K562 (cell line): ENCODE data around the gene PINK1. TPM values are rescaled to one million over a fixed set of nuclear protein-coding genes. Genes with fewer than 3 reads are reported as not detected.
A peak's percentile ranks its signal among the peaks of the same experiment; 100 is the strongest.

Source experiments
- BMI1 ChIP-seq: fragments of 150-350 bp; IDR thresholded peaks from 2 replicates; pipeline ENCODE4 v1.6.1; 2014; ENCODE audit warnings: low read length
- EHMT2 ChIP-seq: fragments of 450-650 bp; IDR thresholded peaks from 2 replicates; pipeline ENCODE4 v1.6.1; 2018; ENCODE audit warnings: antibody characterized with exemption
- ETV5 ChIP-seq: sonication (generic); formaldehyde crosslinking; IDR thresholded peaks from 2 replicates; pipeline ENCODE4 v1.4.0; 2020; ENCODE audit warnings: low read depth, mild to moderate bottlenecking, missing genetic modification reagents
- GTF2B ChIP-seq: IDR thresholded peaks from 2 replicates; pipeline ENCODE4 v1.6.1; 2011; ENCODE audit not compliant: insufficient read length; ENCODE audit errors: extremely low read depth
- IRF2 ChIP-seq: sonication (generic); formaldehyde crosslinking; IDR thresholded peaks from 2 replicates; pipeline ENCODE4 v1.8.1; 2022; ENCODE audit warnings: mild to moderate bottlenecking, missing genetic modification reagents
- NCOA4 ChIP-seq: fragments of 450-650 bp; IDR thresholded peaks from 2 replicates; pipeline ENCODE4 v1.6.1; 2018; ENCODE audit warnings: mild to moderate bottlenecking; ENCODE audit not compliant: partially characterized antibody
- NFIC ChIP-seq: fragments of 450-650 bp; IDR thresholded peaks from 2 replicates; pipeline ENCODE4 v1.6.1; 2017; ENCODE audit warnings: mild to moderate bottlenecking, inconsistent platforms
- NR2F6 ChIP-seq: fragments of 450-650 bp; formaldehyde crosslinking; IDR thresholded peaks from 2 replicates; pipeline ENCODE4 v1.4.0; 2020; ENCODE audit warnings: mild to moderate bottlenecking
- PTTG1 ChIP-seq: fragments of 450-650 bp; IDR thresholded peaks from 2 replicates; pipeline ENCODE4 v1.6.1; 2016; ENCODE audit warnings: low read depth, mild to moderate bottlenecking, missing genetic modification characterization, missing compliant biosample characterization
- RB1 ChIP-seq: fragments of 450-650 bp; IDR thresholded peaks from 2 replicates; pipeline ENCODE4 v1.6.1; 2017; ENCODE audit warnings: low read depth, mild to moderate bottlenecking
- REST ChIP-seq, 2 experiments: fragments of 450-650 bp; formaldehyde crosslinking in 1 of 2; IDR thresholded peaks; 2 replicates each; pipeline versions ENCODE4 v1.4.0 to v1.6.1; 2014 to 2020; ENCODE audit warnings: mild to moderate bottlenecking in 2 of 2, borderline replicate concordance in 1 of 2, low read depth in 1 of 2
- SMARCA4 ChIP-seq: fragments of 450-650 bp; IDR thresholded peaks from 2 replicates; pipeline ENCODE4 v1.6.1; 2016
- SNIP1 ChIP-seq: fragments of 450-650 bp; IDR thresholded peaks from 2 replicates; pipeline ENCODE4 v1.7.1; 2017; ENCODE audit warnings: low read depth, mild to moderate bottlenecking
- TEAD2 ChIP-seq: fragments of 450-650 bp; IDR thresholded peaks from 2 replicates; pipeline ENCODE4 v1.6.1; 2016; ENCODE audit warnings: missing genetic modification characterization, control low read depth, missing compliant biosample characterization
- TEAD4 ChIP-seq, 2 experiments: sonication (generic) in 1 of 2; formaldehyde crosslinking in 1 of 2; IDR thresholded peaks; 2 replicates each; pipeline versions ENCODE4 v1.6.1 to v1.8.0; 2012 to 2022; ENCODE audit warnings: borderline replicate concordance in 1 of 2, inconsistent platforms in 1 of 2, low read length in 1 of 2, mild to moderate bottlenecking in 1 of 2, missing genetic modification reagents in 1 of 2
- XRCC4 ChIP-seq: IDR thresholded peaks from one replicate; pipeline ENCODE4 v1.6.1; 2011; ENCODE audit not compliant: insufficient read depth, insufficient read length; ENCODE audit errors: extremely low read depth
- ZBTB43 ChIP-seq: sonication (generic); formaldehyde crosslinking; IDR thresholded peaks from 2 replicates; pipeline ENCODE4 v1.8.0; 2023; ENCODE audit warnings: mild to moderate bottlenecking, missing genetic modification reagents
- ZC3H8 ChIP-seq: fragments of 450-650 bp; IDR thresholded peaks from 2 replicates; pipeline ENCODE4 v1.6.1; 2017
- ZNF507 ChIP-seq: conservative IDR thresholded peaks from 2 replicates; pipeline ENCODE4 v1.6.1; 2017; ENCODE audit warnings: missing genetic modification characterization, missing compliant biosample characterization
- polyA plus RNA-seq, 8 experiments: library from polyadenylated mRNA; depleted of rRNA in 4 of 8; stranded (reverse) in 5 of 8; unstranded in 3 of 8; fragments of >200 nt; fragmentation: Nextera tagmentation in 2 of 8; fragmentation: Illumina TruSeq in 1 of 8; extraction: Ambion mirVana in 2 of 8; extraction: Trizol in 1 of 8; gene quantifications; 2 replicates each; pipeline versions ENCODE4 v1.2.1 to v1.2.3, GENCODE V29; 2011 to 2014; ENCODE audit warnings: inconsistent platforms in 1 of 8, missing spikeins in 1 of 8
- total RNA-seq, 7 experiments: library from RNA; depleted of rRNA in 6 of 7; stranded (reverse); fragments of >200 nt in 6 of 7; fragmentation: Illumina TruSeq in 2 of 7; extraction: Trizol in 2 of 7; gene quantifications; 2 replicates each; pipeline versions ENCODE4 v1.2.1 to v1.2.3, GENCODE V29; 2011 to 2021; ENCODE audit warnings: low replicate concordance in 1 of 7

The PINK1 gene
- total and polyA plus RNA-seq, 9 of the 15 experiments (the other 6 are each of a cell fraction or from before 2014, with no cell fraction given) = 1.5 to 11.3 (median 6.8) TPM

GRCh38 chr1:20633190-20634064 lies at the start of gene PINK1 (continued):
- TF ChIP-seq REST (IDR thresholded peaks at IDR 0.05; ENCODE audit: borderline replicate concordance) = peak; percentile 85
- TF ChIP-seq REST (CRISPR knock-in tag; IDR thresholded peaks at IDR 0.05; ENCODE audit: low read depth) = peak; percentile 23; the same call in 1 of the 2 replicates
- no peak for TF ChIP-seq IRF2
- peak; percentile 78 for TF ChIP-seq NFIC
- no peak for TF ChIP-seq BMI1
- no peak for TF ChIP-seq NCOA4
- TF ChIP-seq ZNF507 = no peak
- no peak for TF ChIP-seq EHMT2
- no peak for TF ChIP-seq SMARCA4
- TF ChIP-seq SNIP1 = no peak
- TF ChIP-seq XRCC4 = no peak
- TF ChIP-seq TEAD2 = no peak
- TF ChIP-seq PTTG1 = no peak
- no peak for TF ChIP-seq NR2F6 (CRISPR knock-in tag)
- TF ChIP-seq GTF2B = no peak
- TF ChIP-seq TEAD4 (IDR thresholded peaks at IDR 0.05; ENCODE audit: low read length) = peak; percentile 46; the same call in 1 of the 2 replicates
- TF ChIP-seq TEAD4 (CRISPR knock-in tag; IDR thresholded peaks at IDR 0.05; ENCODE audit: borderline replicate concordance) = no peak
- TF ChIP-seq ZBTB43 (CRISPR knock-in tag) = no peak
- TF ChIP-seq RB1 = peak; percentile 97
- TF ChIP-seq ETV5 = no peak
- TF ChIP-seq ZC3H8 = no peak
